ENCODE data around the gene DYNLRB1. TPM values are rescaled to one million over a fixed set of nuclear protein-coding genes. Genes with fewer than 3 reads are reported as not detected.

DYNLRB1 gene
- 133 and 142 TPM in 2 replicates for total RNA-seq
- 238 and 245 TPM in 2 replicates for polyA plus RNA-seq
- polyA plus RNA-seq (2011; cell fraction: cytosol; rRNA removed), result 271 and 367 TPM in 2 replicates
- polyA plus RNA-seq (2011; cell fraction: nucleus; rRNA removed), result 104 and 127 TPM in 2 replicates
- 327 and 368 TPM in 2 replicates for polyA plus RNA-seq (2012)
- polyA minus RNA-seq, result 207 and 226 TPM in 2 replicates
- 73.9 TPM for polyA minus RNA-seq (2011; cell fraction: cytosol; rRNA and poly(A)+ RNA removed)
- 46.8 and 47.4 TPM in 2 replicates for polyA minus RNA-seq (2011; cell fraction: nucleus; rRNA and poly(A)+ RNA removed)
- Bru-seq, nascent RNA, result percentile 85 among the genes with signal in this experiment
- percentile 87 among the genes with signal in this experiment for BruChase-seq, experiment 1, labeled RNA remaining after a 6-hour chase
- BruChase-seq, experiment 2, labeled RNA remaining after a 2-hour chase, result percentile 77 among the genes with signal in this experiment
- long read RNA-seq, transcript DYNLRB1-202 (4 exons, 675 nt), result major isoform, 183 of 231 reads
- long read RNA-seq, partial matches to known transcripts, result 38 of 231 reads
- long read RNA-seq, other reads (novel, unspliced or antisense), result 8 of 231 reads

DNA sequence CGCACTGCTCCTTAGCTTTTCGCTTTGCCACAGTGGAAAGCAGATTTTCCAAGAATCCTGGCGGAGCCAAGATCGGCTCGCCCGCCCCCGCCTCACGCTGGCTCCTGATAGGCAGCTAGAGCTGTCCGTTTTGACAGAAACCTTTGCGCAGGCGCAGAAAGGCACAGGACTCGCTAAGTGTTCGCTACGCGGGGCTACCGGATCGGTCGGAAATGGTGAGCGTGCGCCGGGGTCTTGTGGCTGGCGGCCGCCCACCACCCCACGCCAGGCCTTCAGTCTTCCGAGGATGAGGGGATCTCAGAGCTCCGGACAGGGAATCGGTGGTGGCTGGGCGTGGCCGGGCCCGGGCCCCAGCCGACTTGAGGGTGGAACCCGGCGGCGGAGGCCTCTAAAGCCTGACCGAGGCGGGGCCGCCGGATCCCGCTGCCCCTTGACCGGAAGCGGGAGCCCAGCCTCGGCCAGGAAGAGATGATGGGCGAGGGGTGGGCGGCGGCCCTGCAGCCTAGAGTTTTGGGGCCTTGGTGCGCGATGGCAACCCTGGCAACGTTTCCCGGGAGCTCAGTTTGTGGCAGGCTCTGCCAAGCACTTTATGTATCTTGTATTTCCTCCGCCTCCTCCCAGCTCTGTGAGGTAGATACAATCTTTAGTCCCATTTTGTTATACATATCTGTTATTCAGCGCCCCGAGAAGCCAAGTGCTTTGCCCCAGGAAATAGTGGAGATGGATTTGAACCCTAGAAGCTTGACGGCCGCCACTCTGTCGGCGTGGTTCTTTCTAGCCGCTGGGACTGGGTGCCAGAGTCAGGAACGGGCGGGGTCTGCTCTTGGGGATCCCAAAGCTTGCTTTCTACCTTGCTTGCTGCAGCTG lies at the start of gene DYNLRB1:
DYNLRB1 (plus strand) TSS at position 176 of the 867 bp plus-strand sequence; CDS start at position 213, 37 bp downstream.
- H3K27ac ChIP-seq (ENCODE audit: insufficient read depth, low read depth, low read length), result peak within 1 kb of the TSS; percentile 76
- peaks cover 0 to 2% of the 10 kb centered on the region in 2 experiments for H3K36me3 ChIP-seq (ENCODE audit: control insufficient read depth in 2 of 2, extremely low read depth in 1 of 2, insufficient read depth in 2 of 2, low read length in 2 of 2)
- FAIRE-seq (peak; percentile 90), DNase-seq (ENCODE audit: low read depth, low spot score) (peak; percentile 98)
- H3K9me1 ChIP-seq (replicated peaks; ENCODE audit: control insufficient read depth, extremely low read depth, insufficient read depth, low read length), result no peaks in the 10 kb centered on the region
- no peak for TF ChIP-seq FOS (IDR thresholded peaks at IDR 0.05; ENCODE audit: borderline replicate concordance, insufficient read depth, low read length)
- TF ChIP-seq, protein P1, sequence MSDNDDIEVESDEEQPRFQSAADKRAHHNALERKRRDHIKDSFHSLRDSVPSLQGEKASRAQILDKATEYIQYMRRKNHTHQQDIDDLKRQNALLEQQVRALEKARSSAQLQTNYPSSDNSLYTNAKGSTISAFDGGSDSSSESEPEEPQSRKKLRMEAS (IDR thresholded peaks at IDR 0.05; ENCODE audit: insufficient read depth, insufficient read length), result no peak
- peak; percentile 42 for TF ChIP-seq GATA2 (IDR thresholded peaks at IDR 0.05; ENCODE audit: insufficient read depth, insufficient read length, low read depth, low read length)
- TF ChIP-seq POLR2AphosphoS5 (IDR thresholded peaks at IDR 0.05; ENCODE audit: insufficient read depth, low read depth, low read length), result peak; percentile 89
- TF ChIP-seq POLR2A (IDR thresholded peaks at IDR 0.05; ENCODE audit: low read depth, low read length), result peak; percentile 94
- TF ChIP-seq EZH2 (IDR thresholded peaks at IDR 0.05; ENCODE audit: borderline replicate concordance, low read depth, low read length, severe bottlenecking), result no peak
- H3K79me2 ChIP-seq (ENCODE audit: control insufficient read depth, insufficient read depth, low read length), result peaks cover 48% of the 10 kb centered on the region
- H3K4me2 ChIP-seq (ENCODE audit: insufficient read depth, low read length), result peak within 1 kb of the TSS; percentile 91
- ChIA-PET CTCF (interaction anchor here (0.9 to 3.0 kb wide), 10 partner anchors 9 to 326 kb away, joined by 3 to 54 read pairs (median 4); no protein-coding TSS in a partner anchor), POLR2A (interaction anchor here (0.7 to 2.5 kb wide), 3 partner anchors 9 to 154 kb away, joined by 3 to 7 read pairs (median 5); partner anchors contain the start of gene ITCH)
- H3K4me1 ChIP-seq (ENCODE audit: control insufficient read depth, extremely low read depth, insufficient read depth, low read length), result peaks cover 16% of the 10 kb centered on the region
- BruUV-seq (replicated peaks), result TSS peak; percentile 46
- dilution Hi-C loops (cut with MboI; ENCODE audit: extremely low pct_ligation_motif_present, low sequenced_read_pairs) (no loop called here), intact Hi-C loops (cut with micrococcal nuclease) (loop anchor here (1.0 kb wide), 1 partner anchor 10 kb away; no protein-coding TSS in a partner anchor)
- peak within 1 kb of the TSS; percentile 61 to 92 (median 79) for H3K4me3 ChIP-seq (replicated peaks in 1 of 3; ENCODE audit: insufficient read depth in 1 of 3, low read depth in 1 of 3, low read length in 3 of 3)
- H3K9me3 ChIP-seq (replicated peaks; ENCODE audit: control insufficient read depth, insufficient read depth, low read length), result no peaks in the 10 kb centered on the region
- H2AFZ ChIP-seq (ENCODE audit: low read depth, low read length), result peak within 1 kb of the TSS; percentile 2
- H3K9ac ChIP-seq (replicated peaks; ENCODE audit: extremely low read depth, insufficient read depth, low read length), result peak within 1 kb of the TSS; percentile 84
- no peaks in the 10 kb centered on the region for H3K27me3 ChIP-seq (ENCODE audit: control insufficient read depth in 2 of 2, insufficient read depth in 2 of 2, low read length in 2 of 2)
- H4K20me1 ChIP-seq (replicated peaks; ENCODE audit: control insufficient read depth, extremely low read depth, insufficient read depth, low read length), result no peaks in the 10 kb centered on the region
